NCI-H2227 (cell line): ENCODE measurements around the gene ALLC.
"Not testable (repeated sequence)": the region's sequence is repeated elsewhere in the genome, so short reads cannot be mapped to it uniquely, and the experiment has no call there.

Source experiments
- DNase-seq: peaks from one replicate; lab custom pipeline; 2025; ENCODE audit not compliant: unreplicated experiment; lab: John Stamatoyannopoulos, UW

Gene ALLC

GRCh38 chr2:3657881-3658280 lies at the start of gene ALLC:
Gene ALLC, plus strand, starts transcription at chr2:3658200. Its CDS starts 12,958 bp downstream, at chr2:3671158.
- DNase-seq, result no peak

GRCh38 chr2:3608373-3609278 lies 49.4 kb upstream of the ALLC start:
- no peak for DNase-seq

GRCh38 chr2:3609279-3609673 lies 48.7 kb upstream of the ALLC start:
- DNase-seq, result not testable (repeated sequence)

GRCh38 chr2:3610415-3610814 lies 47.6 kb upstream of the ALLC start:
- no peak for DNase-seq

GRCh38 chr2:3610881-3611505 lies 47.0 kb upstream of the ALLC start:
- no peak for DNase-seq

- DNase-seq, result no peak
Measured at GRCh38 chr2:3611589-3611988, 46.4 kb upstream of the ALLC start.

- no peak for DNase-seq
Measured at GRCh38 chr2:3612639-3613523, 45.1 kb upstream of the ALLC start.

GRCh38 chr2:3613524-3613905 lies 44.5 kb upstream of the ALLC start:
- no peak for DNase-seq

- DNase-seq, result not testable (repeated sequence)
Measured at GRCh38 chr2:3614743-3615142, 43.3 kb upstream of the ALLC start.

- DNase-seq, result not testable (repeated sequence)
Measured at GRCh38 chr2:3615541-3616200, 42.3 kb upstream of the ALLC start.

GRCh38 chr2:3616435-3617197 lies 41.4 kb upstream of the ALLC start:
- not testable (repeated sequence) for DNase-seq

- no peak for DNase-seq
Measured at GRCh38 chr2:3617198-3617890, 40.7 kb upstream of the ALLC start.

- no peak for DNase-seq
Measured at GRCh38 chr2:3618367-3618766, 39.6 kb upstream of the ALLC start.

GRCh38 chr2:3619033-3619432 lies 39.0 kb upstream of the ALLC start:
- DNase-seq, result no peak

- not testable (repeated sequence) for DNase-seq
Measured at GRCh38 chr2:3619661-3620060, 38.3 kb upstream of the ALLC start.

GRCh38 chr2:3620834-3621233 lies 37.2 kb upstream of the ALLC start:
- DNase-seq, result no peak

- DNase-seq, result no peak
Measured at GRCh38 chr2:3622967-3623366, 35.0 kb upstream of the ALLC start.

- no peak for DNase-seq
Measured at GRCh38 chr2:3624059-3624794, 33.8 kb upstream of the ALLC start.

- DNase-seq, result no peak
Measured at GRCh38 chr2:3625186-3625585, 32.8 kb upstream of the ALLC start.
